GM03348 (cell line): ENCODE data around the gene CCPG1.
"Not testable (repeated sequence)": the region's sequence is repeated elsewhere in the genome, so short reads cannot be mapped to it uniquely, and the experiment has no call there.

Experiments
- DNase-seq: peaks from one replicate; pipeline ENCODE4 v3.0.0; 2012; ENCODE audit warnings: low spot score

The CCPG1 gene, protein sequence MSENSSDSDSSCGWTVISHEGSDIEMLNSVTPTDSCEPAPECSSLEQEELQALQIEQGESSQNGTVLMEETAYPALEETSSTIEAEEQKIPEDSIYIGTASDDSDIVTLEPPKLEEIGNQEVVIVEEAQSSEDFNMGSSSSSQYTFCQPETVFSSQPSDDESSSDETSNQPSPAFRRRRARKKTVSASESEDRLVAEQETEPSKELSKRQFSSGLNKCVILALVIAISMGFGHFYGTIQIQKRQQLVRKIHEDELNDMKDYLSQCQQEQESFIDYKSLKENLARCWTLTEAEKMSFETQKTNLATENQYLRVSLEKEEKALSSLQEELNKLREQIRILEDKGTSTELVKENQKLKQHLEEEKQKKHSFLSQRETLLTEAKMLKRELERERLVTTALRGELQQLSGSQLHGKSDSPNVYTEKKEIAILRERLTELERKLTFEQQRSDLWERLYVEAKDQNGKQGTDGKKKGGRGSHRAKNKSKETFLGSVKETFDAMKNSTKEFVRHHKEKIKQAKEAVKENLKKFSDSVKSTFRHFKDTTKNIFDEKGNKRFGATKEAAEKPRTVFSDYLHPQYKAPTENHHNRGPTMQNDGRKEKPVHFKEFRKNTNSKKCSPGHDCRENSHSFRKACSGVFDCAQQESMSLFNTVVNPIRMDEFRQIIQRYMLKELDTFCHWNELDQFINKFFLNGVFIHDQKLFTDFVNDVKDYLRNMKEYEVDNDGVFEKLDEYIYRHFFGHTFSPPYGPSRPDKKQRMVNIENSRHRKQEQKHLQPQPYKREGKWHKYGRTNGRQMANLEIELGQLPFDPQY

GRCh38 chr15:55408012-55408928 lies at the start of gene CCPG1, which contains the start of gene PIERCE2:
Gene CCPG1 (minus strand): TSS chr15:55408359. CDS start chr15:55389424, 18,935 bp downstream.
Gene PIERCE2 (plus strand): TSS chr15:55408495. CDS start chr15:55408769, 274 bp downstream.
- peak; percentile 96 for DNase-seq

DNA sequence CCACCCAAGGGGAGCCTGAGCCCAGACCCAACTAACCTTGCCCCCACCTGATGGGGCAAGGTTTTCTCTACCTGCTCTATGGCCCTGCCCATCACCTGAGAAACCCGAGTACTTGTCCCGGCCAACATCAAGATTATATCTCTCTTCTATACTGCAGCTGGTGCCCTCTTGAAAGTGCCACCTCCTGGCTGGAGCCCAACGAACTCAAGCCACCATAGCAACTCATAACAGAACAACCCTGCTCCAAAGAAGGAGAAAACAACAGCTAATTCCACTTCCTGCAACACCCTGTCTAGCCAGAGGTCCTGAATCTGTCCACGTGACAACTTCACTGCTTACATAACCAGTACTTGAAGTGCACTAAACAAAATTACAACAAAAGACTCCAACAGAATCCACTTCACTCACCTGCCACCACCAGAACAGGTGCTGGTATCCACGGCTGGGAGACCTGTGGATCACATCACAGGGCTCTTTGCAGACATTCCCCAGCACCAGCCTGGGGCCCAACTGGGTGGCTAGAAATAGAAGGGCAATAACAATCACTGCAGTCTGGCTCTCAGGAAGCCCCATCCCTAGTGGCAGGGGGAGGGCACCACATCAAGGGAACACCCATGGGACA lies 49.4 kb upstream of the CCPG1 start:
- no peak for DNase-seq

GRCh38 chr15:55447030-55447394 lies 38.9 kb upstream of the CCPG1 start:
- not testable (repeated sequence) for DNase-seq

DNA sequence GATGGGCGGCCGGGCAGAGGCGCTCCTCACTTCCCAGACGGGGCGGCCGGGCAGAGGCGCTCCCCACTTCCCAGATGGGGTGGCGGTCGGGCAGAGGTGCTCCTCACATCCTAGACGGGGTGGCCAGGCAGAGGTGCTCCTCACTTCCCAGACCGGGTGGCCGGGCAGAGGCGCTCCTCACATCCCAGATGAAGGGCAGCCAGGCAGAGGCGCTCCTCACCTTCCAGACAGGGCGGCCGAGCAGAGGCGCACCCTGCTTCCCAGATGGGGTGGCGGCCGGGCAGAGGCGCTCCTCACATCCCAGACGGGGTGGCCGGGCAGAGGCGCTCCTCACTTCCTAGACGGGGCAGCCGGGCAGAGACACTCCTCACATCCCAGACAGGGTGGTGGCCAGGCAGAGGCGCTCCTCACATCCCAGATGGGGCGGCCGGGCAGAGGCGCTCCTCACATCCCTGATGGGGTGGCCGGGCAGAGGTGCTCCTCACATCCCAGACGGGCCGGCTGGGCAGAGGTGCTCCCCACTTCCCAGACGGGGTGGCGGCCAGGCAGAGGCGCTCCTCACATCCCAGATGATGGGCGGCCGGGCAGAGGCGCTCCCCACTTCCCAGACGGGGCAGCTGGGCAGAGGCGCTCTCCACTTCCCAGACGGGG lies 38.3 kb upstream of the CCPG1 start:
- not testable (repeated sequence) for DNase-seq

DNA sequence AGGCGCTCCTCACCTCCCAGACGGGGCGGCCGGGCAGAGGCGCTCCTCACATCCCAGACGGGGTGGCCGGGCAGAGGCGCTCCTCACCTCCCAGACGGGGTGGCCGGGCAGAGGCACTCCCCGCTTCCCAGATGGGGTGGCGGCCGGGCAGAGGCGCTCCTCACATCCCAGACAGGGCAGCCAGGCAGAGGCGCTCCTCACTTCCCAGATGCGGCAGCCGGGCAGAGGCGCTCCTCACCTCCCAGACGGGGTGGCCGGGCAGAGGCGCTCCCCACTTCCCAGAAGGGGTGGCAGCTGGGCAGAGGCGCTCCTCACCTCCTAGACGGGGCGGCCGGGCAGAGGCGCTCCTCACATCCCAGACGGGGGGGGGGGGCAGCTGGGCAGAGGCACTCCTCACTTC lies 37.8 kb upstream of the CCPG1 start:
- DNase-seq, result not testable (repeated sequence)

- DNase-seq, result not testable (repeated sequence)
Measured at GRCh38 chr15:55443141-55443540, 35.0 kb upstream of the CCPG1 start.

DNA sequence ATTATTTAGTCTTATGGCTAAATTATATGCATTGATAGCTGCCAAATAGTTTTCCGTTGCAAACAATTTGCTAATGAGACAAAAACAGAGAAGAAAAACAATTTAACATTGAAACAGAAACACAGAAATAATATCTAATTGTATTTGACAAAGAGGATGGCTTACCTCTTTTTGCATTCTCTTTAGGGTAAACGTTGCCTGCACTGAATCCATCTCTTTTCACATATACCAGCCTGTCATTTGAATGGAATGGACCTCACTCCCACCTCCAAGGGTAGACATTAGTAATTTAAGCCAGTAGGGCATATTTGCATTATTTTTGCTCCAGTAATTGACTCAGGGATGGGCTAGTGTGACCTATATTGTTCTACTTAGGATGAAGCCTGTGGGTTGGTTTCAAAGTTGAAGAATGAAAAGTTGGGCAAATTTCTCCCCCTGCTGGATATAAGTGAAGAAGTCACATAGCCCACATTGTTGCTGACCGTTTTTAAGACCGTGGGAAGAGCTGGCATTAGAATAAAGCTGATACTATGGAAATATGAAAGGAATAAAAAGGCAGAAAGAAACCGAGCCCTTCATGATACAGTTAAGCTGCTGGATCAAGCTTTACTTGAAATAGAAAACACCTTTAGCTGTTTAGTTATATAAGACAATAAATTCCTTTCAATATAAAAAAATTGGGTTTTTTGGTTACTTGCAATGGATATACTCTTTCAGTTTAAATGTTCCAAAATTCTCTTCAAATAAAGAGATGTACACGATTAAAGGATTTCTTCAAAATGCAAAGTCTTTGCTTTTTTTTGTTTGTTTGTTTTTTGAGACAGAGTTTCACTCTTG lies 27.0 kb upstream of the CCPG1 start:
- DNase-seq, result peak; percentile 60

GRCh38 chr15:55422089-55422488 lies 13.9 kb upstream of the CCPG1 start:
- DNase-seq, result no peak

DNA sequence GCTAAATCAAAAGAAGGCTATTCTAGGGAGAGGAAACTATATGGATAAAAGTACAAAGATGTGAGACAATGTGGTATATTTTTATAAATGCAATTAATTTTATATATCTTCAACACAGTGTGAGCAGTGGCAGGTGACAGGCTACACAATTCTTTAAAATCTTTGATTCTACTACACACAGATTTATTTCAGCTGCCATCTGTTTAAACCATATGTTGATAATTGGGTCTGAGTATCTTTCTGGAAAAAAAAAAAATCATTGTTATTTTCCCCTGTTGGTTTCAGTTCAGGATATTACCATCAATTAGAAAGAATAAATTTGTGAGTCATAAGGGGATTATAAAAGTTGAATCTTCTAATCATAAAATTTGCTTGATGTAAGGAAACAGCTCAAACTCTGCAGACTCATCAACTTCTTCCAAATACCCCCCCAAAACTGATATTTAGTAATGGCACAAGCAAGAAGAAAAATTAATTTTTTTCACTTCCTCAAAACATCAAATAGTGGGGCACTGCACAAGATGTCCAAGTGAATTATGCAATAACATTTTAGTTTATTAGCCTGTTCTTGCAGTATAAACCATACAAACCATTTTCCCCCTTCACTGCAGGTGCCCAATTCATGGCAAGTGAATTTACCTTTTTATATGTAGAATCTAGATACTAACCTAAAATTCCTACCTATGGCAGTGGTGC lies 12.2 kb upstream of the CCPG1 start:
- DNase-seq, result no peak

DNA sequence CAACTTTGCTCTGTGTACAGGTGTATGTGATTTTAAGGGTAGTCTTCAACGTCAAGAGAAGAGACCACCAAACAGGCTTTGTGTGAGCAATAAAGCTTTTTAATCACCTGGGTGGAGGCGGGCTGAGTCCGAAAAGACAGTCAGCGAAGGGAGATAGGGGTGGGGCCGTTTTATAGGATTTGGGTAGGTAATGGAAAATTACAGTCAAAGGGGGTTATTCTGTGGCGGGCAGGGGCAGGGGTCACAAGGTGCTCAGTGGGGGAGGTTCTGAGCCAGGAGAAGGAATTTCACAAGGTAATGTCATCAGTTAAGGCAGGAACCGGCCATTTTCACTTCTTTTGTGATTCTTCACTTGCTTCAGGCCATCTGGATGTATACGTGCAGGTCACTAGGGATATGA lies 9.5 kb upstream of the CCPG1 start:
- not testable (repeated sequence) for DNase-seq

- DNase-seq, result not testable (repeated sequence)
Measured at GRCh38 chr15:55408976-55409375, 817 bp upstream of the CCPG1 start.

DNA sequence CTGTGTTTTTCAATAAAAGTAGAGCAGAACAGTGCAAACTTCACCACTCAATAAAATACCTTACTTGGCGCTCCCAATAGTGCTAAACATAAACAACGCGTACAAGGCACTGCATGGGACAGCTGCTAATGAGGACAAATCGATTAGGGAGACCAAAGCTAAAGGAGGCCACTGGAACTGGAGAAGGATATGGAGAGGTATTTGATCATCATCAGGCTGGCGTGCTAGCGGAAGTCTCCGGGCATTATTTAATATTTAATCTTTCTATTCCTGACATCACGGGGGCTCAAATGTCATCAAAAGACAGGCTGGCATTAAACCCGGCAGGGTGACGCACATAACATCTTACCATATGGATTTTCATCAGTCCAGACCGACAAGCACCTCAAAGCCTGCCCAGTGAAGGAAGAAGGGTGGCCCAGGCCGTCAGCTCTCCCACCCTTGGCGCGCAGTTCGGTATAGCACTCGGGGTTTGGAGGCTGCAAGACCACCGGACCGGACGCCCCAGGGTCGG lies 604 bp downstream of the CCPG1 start:
- DNase-seq, result peak; percentile 26

GRCh38 chr15:55403531-55403930 lies 4.6 kb downstream of the CCPG1 start:
- peak; percentile 41 for DNase-seq

DNA sequence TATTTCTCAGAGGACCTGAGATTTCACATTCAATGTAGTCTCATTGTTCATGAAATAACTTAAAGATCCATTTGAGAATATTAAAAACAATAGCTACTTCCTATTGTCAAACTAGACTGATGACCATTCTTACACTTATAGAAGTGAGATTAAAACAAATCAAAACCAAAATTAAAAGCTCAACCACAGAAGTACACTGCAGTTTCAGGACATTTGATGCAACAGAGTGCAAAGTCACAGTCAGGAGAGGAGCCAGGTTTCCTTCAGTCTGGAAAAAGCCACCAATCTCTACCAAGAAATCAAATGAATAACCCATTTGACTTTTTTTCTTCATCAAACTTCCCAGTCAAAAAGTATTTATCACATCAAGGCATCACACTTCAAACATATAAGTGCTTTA lies 5.5 kb downstream of the CCPG1 start:
- DNase-seq, result peak; percentile 24

GRCh38 chr15:55401786-55402246 lies 6.3 kb downstream of the CCPG1 start:
- no peak for DNase-seq

DNA sequence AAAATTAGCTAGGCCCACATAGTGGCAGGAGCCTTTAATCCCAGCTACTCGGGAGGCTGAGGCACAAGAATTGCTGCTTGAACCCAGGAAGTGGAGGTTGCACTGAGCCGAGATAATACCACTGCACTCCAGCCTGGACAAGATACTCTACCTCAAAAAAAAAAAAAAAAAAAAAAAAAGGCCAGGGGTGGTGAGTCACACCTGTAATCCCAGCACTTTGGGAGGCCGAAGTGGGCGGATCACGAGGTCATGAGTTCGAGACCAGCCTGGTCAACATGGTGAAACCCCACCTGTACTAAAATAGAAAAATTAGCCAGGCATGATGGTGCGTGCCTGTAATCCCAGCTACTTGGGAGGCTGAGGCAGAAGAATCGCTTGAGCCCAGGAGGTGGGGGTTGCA lies 8.1 kb downstream of the CCPG1 start:
- not testable (repeated sequence) for DNase-seq

- no peak for DNase-seq
Measured at GRCh38 chr15:55398243-55398642, 9.9 kb downstream of the CCPG1 start.

DNA sequence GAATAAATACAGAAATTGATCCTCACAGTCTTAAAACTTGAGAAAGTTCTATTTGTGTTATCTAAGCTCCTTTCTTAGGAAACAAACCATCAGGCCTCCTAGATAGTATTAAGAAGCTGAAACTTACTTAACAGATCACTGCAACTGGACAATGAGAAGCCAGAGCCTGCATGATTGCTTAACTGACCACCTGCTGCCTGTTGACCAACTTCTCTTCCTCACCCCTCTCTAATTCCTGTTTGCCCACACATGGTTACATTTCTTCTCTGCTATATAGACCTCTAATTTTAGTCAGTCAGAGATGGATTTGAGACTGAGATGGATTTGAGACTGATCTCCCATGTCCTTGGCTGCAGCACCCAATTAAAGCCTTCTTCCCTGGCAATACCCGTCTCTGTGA lies 13.5 kb downstream of the CCPG1 start:
- no peak for DNase-seq

GRCh38 chr15:55389264-55389607 lies 18.9 kb downstream of the CCPG1 start:
- peak; percentile 7 for DNase-seq
